Astrocyte (in vitro differentiated cells and primary cell): ENCODE data around the gene NDFIP1.

Source experiments
- CTCF ChIP-seq: IDR thresholded peaks from 2 replicates; pipeline ENCODE4 v1.5.1; 2011; ENCODE audit warnings: low read depth, mild to moderate bottlenecking, inconsistent platforms, low read length, moderate library complexity; ENCODE audit not compliant: insufficient read depth
- EZH2 ChIP-seq: IDR thresholded peaks from 2 replicates; pipeline ENCODE4 v1.6.1; 2012; ENCODE audit warnings: mild to moderate bottlenecking, low read length, inconsistent platforms; ENCODE audit not compliant: insufficient read depth

- TF ChIP-seq EZH2 (no peak), CTCF (no peak)
Measured at GRCh38 chr5:142070734-142071133, 37.8 kb upstream of the NDFIP1 start.
